GM12801 (cell line): ENCODE results near the gene PLA2G15.

Experiments used
- TF ChIP-seq, protein P1 (sequence below): IDR thresholded peaks from one replicate; pipeline ENCODE4 v1.5.1; 2011; ENCODE audit warnings: control low read depth; ENCODE audit not compliant: insufficient read length; ENCODE audit errors: extremely low read depth

PLA2G15 gene

DNA sequence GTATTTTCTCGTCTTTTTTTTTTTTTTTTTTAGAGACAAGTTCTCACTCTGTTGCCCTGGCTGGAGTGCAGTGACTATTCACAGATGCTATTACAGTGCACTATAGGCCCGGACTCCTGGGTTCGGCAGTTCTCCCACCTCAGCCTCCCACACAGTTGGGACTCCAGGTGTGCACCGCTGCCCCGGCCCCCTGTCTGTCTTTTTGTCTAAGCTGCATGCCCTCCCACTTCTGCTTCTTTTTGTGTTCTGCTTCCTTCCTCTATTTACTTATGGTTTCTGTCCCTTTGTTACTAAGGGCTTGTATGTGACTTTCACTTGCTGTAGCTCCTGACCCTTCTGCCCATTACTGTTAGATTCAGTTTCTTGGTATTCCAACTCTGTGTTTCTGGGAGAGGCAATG lies 39.7 kb downstream of the PLA2G15 start:
- TF ChIP-seq, protein P1, sequence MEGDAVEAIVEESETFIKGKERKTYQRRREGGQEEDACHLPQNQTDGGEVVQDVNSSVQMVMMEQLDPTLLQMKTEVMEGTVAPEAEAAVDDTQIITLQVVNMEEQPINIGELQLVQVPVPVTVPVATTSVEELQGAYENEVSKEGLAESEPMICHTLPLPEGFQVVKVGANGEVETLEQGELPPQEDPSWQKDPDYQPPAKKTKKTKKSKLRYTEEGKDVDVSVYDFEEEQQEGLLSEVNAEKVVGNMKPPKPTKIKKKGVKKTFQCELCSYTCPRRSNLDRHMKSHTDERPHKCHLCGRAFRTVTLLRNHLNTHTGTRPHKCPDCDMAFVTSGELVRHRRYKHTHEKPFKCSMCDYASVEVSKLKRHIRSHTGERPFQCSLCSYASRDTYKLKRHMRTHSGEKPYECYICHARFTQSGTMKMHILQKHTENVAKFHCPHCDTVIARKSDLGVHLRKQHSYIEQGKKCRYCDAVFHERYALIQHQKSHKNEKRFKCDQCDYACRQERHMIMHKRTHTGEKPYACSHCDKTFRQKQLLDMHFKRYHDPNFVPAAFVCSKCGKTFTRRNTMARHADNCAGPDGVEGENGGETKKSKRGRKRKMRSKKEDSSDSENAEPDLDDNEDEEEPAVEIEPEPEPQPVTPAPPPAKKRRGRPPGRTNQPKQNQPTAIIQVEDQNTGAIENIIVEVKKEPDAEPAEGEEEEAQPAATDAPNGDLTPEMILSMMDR, result no peak

DNA sequence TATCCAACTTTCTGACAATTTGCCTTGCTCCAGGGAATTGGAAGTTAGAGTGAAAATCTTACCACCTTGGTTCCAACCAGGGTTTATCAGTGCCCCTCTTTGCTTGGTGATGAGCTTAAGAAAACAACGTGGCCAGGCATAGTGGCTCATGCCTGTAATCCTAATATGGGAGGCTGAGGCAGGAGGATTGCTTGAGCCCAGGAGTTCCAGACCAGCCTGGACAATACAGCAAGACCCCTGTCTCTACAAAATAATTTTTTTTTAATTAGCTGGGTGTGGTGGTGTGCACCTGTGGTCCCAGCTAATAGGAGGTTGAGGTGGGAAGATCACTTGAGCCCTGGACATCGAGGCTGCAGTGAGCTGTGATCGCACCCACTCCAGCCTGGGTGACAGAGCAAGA lies 40.5 kb downstream of the PLA2G15 start:
- TF ChIP-seq, protein P1, result no peak

DNA sequence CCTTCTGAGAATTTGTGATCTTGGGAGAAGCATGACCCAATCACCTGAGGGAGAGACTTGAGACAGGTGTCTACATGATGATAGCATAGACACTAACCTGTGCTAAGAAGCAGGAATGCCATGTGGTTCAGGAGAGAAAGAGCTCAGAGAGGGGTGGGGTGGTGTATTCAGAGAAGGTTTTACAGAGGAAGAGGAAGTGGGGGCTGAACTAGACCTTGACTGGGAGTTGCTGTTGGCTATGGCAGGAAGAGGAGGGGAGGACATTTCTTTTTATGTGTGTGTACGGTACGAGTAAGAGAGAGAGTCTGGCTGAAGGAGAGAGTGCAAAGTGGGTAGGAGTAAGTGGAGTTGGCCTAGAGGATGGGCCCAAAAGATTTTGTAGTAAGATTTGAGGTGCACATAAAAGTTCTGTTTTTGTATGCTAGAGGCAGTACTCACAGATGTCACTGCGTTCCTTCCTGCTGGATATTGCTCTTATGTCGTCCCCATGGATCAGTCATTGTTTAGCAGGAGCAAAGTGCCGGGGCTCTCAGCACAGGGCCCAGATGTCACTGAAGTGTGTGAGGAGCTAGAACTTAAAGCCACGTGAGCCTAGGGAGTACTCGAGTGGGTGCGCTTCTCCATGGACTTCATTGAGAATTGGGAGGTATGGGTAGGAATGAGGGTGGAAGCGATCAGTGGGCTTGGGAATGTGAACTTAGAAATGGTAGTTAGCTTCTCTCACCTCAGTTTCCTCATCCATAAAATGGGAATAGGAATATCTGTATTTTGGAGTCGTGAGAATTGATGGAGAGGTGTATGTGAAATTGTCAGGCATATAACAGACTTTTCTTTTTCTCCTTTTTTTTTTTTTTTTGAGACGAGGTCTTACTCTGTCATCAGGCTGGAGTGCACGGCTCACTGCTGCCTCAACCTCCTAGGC lies 41.2 kb downstream of the PLA2G15 start:
- TF ChIP-seq, protein P1, result no peak

DNA sequence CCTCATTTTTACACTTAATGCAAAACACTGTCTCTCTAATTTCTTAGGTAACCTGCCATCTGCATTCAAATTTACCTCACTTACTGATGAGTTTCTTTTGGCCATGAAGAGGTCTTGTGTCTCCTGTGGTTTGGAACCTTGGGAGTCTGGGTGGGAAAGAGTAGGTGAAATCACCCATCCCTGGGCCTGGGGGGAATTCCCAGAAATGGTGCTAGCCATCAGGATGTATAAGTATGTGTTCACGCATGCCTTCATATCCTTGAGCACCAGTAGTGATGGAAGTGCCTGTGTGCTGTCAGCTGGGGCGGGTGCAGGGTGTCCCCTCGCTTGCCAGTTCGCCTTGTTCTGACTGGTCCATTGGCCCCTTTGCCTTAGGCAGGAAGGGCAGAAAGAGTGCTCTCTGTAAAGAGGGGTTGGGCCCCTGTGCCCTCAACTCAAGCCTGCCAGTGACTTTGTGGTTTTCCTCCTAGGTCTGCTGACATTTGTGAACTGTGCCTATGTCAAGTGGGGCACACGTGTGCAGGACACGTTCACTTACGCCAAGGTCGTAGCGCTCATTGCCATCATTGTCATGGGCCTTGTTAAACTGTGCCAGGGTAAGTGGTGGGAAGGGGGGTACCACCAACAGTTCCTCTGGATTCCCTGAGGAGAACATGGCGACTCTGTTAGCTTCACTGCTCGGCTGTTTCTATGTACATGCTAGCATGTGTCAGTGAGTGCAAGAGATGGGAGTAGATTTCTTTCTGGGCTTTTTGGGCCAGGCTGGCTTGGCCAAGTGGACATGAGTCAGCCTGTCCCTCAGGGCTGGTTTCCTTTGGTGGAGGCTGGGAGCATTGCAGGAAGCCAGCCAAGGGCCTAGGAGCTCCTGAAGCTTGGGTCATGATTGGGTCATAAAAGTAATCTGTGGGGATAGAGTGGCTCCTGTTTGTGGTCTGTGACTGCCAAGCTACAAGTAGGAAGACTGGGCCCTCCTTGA lies 42.4 kb downstream of the PLA2G15 start:
- TF ChIP-seq, protein P1, result no peak

DNA sequence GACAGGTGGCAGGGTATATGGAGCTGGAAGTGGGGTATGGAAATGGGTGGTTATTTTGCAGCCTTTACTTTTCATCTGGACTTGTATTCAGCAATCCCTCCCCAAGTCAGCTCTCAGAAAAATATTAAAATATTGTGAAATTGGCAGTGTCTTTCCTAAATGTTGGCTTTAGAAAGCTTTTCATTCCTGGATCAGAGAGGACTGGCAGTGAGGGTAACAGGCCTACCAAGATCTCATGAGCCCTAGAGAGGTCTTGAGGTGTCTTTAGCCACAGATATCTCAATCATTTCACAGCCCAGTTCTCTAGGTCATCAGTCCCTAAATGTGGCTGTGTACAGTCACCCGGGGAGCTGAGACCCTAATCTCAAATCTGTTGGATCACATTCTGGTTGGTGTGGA lies 43.1 kb downstream of the PLA2G15 start:
- TF ChIP-seq, protein P1, result no peak

DNA sequence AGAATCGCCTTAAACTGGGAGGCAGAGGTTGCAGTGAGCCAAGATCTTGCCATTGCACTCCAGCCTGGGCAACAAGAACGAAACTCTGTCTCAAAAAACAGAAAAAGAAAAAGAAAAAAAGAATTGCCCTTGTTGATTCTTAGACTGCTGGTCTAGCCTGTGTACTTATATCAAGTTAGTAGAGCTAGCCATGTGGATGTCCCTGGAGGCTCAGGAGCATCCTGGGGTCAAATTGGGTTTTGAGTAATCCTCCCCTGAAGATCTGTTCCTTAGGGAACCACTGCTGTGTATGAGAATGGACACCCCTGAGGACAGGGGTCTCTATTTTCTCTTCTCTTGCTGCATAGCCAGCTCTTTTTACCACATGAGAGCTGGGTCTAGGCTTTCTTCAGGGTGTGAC lies 44.0 kb downstream of the PLA2G15 start:
- TF ChIP-seq, protein P1, result no peak
